ENCODE data around the gene PASD1.

Gene PASD1

DNA sequence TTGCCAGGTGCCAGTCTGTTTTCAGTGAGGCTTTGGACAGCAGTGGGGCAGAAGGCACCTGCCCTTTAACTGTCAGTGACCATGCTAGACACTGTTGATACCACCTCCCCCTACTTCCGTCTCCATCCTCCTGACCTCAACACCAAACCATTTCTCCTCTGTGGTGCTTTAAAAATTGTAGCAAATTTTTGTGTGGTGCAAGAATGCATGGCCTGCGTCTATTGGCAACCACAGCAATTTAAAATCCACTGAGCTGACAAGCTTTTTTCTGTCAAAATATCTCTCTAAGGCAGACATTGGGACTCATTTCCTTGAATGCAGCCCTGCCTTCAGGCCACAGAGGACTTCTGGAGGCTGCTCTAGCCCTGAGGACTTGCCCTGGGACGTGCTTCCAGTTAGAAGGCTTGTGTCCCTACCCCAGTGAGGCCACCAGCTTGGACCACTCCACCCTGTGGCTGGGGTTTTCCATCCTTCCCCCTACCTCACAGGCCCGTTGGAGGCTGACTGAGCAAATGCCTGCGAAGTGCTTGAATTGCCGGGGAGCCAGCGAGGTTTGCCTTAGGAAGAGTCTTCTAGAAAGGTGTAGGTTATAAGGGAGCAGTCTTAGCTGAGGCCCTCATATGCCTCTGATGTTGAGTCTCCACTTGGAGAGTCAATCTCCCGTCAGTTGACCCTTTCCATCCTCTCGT is 138.7 kb downstream of the PASD1 start:
- no peak for DNase-seq

DNA sequence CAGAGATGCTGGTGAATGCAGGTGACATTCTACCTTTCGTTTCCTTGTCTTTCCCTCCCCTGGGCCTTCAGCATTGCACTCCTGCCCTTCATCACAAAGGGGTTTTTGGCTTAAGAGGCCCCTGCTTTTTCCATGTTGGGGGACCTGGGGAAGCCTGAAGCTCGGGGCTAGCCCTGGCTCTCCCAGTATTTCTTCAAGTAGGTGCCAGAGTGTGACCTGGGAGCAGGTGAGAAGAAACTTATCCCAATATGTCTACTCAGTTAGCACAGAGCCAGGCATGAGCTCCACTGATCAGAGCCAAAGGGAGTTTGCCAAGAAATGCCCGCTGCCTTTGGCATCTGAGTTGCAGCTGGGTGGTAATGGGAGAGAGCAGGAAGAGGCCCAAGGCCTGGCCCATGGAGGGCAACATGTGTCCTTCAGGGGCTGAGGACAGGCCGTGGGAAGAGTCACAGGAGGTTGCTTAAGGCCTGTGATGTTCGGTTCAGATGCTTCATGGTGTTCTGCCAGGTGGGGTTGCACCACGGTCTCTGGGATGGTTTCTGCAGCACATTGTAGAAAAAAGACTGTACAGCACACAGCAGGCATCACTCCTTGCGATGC is 139.4 kb downstream of the PASD1 start:
- no peak for DNase-seq

DNA sequence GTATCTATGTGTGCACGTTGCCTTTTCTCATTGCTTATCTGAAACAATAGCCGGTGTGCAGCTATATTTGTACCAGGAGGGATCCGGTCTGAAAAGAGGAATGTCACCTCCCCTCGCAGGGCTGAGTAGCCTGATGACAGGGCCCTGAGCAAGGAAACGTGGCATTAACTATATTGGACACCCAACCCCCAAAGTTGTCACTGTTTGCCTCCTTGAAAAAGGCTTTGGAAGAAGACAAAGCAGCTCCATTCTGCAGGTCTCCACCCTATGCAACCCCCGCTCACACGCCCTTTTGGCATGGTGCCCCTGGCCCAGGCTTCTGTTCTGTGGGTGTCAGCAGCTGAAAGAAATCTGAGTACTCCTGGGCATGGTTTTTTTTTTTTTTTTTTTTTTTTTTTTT is 140.0 kb downstream of the PASD1 start:
- no peak for DNase-seq

DNA sequence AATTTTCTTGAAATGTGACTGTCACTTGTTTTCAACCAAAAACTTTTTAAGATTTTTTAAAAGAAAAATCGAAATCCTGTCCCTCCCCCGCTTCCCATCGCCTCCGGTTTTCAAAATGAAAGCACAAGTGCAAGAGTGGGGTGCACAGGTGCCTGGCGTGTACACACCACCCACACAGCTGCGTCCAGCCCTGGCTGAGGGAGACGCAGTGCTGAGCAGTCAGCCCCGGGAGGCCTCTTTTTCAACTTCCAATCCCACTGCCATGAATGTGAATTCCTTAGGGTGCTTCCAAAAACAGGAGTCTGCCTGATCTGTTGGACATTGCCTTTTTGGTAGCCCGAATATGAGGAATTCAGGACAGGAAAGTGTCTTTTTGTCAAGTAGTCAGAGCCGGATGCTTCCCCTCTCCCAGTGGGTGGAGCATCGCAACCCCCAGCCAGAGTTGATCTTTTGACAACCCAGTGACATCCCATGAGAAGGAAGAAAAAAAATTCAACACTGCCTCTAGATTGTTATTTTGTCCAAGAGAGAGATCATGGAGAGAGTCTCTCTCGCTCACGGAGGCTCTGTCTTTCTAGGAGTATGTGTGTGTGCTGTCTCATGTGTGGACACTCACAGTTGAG is 140.7 kb downstream of the PASD1 start:
- no peak for DNase-seq

DNA sequence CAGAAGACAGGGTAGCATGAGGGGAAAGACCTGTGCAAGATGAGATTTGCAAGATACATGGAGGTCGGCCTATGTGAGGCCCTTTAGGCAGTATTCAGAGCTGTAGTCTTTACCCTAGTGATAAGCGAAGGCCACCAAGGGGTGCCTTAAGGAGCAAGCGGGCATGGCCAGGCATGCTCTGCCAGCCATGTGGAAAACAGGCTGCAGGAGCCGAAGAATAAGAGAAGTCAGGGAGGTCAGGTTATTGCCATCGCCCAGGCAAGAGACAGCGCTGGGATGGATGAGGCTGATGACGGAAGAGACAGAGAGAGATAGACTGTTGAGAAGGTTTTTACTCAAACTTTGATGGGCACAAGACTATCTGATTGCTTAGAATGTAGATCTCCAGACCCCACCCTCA is 145.3 kb downstream of the PASD1 start:
- no peak for DNase-seq

DNA sequence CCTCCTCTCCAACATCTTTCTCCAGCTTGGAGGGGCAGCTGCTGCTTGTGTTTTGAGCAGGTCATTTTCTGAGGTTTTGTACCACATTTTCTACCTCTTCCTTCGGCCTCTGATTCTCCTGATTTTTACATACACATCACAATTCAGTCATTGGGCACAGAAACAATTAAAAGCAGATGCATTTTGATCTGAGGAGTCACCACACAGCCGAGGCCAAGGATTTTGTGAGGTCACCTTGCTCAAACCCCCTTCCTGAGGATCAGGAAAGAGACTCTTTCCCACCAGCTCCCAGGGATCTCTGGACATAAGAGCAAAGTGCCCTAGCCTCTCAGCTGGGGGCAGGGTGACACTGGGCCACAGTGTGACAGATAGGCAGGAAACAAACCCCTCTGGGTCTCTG is 147.0 kb downstream of the PASD1 start:
- DNase-seq: no peak

DNA sequence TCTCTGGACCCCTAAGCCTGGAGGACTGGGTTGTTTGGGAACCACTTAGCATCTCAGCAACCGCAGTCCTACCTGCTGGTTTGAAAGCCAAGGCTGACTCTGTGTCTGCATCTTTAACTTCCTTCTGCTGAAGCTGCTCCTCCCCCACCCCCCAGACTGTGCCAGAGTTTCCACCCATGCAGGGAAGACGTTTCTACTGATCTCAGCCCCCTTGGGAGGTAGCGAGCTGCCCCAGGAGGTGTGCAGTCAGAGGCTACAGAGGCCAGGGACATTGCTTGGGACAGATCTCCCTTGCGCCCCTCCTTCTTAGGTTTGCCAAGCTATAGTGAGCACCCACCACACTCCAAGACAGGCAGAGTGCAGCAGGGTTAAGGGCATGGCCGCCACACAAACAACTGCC is 147.7 kb downstream of the PASD1 start:
- no peak for DNase-seq

DNA sequence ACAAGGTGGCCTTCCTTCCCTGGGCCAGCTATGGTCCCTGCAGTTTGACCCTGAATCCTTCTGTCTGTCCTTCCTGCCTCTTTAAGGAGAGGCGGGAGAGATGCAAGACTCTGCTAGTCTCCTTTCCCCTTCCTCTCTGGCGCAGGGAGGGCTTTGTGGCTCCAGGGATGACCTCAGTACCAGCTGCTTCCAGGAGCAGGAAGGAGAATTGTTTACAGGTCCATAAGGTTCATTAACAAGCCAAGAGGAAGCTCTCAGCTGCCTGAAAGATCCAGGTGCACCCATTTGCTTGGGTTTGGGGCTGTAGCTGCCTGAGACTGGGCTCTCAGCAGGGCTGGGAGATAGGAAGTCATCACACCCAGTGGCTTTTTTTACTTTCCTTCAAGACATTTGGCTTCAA is 148.3 kb downstream of the PASD1 start:
- no peak for DNase-seq

DNA sequence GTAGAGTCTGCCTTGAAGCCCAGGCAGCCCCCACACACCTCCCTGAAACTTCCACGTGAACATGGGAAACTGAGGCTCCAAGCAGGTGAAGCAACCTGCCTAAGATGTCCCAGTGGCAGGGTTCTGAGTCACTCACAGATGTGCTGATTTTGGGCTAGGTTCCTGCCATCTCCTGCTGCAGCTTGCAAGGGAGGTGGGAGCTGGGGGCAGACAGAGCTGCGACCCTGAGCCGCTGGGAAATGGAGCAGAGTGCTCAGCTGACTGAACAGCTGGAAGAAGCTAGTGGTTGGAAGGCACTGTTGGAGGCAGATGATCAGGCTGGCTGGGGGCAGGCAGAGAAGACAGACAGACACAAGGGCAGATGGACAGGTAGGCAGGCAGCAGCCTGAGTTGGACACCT is 148.8 kb downstream of the PASD1 start:
- no peak for DNase-seq

DNA sequence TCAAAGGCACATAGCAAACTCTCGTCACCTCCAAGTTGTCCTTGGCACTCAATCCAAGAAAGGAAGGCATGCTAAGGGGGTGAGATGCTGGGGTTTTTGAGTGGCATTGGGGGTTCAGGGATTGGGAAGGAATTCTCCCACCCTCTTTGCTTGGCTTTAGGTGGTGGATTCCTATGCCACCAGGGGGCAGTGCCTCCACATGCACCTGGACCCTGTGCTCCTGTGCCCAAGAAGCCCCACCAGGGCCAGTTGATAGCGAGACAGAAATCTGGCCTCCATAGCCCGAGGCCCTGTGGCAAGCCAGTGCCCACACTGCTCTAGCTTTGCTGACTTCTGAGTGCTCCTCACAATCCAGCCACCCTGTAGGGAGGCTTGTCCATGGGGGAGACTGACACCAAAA is 150.4 kb downstream of the PASD1 start:
- DNase-seq: no peak

DNA sequence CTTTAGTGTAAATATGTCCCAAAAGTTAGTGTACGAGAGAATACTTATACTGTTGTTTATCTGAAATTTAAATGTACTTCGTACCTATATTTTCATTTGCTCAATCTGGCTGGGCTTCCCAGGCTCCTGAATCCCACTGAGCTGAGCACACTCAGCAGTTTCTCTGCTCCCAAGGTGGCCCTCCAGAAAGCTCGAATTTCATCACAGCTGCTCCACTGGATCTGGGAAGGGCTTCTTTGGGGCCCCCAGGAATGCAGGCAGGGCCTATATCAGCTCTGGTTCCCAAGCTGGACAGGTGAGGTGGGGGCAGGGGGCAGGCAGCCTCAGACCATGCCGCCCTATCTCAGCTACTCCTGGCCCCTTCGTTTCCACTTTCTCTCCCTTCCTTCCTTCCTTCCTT is 150.9 kb downstream of the PASD1 start:
- DNase-seq: no peak

DNA sequence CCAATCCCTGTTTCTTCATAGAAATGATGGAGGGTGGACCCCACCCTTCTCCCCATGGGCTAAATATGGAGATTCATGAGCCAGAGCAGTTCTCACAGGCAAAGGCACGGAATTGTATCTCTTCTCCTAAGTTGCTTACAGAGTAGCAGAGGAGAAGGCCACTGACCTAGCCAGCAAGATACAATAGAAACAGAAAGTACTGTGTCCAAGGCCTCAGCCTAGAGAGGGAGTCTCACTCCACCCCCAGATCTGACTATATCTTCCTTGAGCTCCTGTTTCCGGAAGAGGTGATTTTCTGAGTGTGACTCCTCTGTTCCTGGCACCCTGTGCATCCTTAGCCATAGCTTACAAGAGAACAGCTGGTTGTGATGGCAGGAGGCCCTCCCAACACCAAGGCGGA is 152.3 kb downstream of the PASD1 start, which contains the start of gene FATE1:
Gene FATE1 (plus strand): TSS at position 284 of the 400 bp plus-strand sequence. CDS start 85 bp downstream, at position 369.
- no peak for DNase-seq

DNA sequence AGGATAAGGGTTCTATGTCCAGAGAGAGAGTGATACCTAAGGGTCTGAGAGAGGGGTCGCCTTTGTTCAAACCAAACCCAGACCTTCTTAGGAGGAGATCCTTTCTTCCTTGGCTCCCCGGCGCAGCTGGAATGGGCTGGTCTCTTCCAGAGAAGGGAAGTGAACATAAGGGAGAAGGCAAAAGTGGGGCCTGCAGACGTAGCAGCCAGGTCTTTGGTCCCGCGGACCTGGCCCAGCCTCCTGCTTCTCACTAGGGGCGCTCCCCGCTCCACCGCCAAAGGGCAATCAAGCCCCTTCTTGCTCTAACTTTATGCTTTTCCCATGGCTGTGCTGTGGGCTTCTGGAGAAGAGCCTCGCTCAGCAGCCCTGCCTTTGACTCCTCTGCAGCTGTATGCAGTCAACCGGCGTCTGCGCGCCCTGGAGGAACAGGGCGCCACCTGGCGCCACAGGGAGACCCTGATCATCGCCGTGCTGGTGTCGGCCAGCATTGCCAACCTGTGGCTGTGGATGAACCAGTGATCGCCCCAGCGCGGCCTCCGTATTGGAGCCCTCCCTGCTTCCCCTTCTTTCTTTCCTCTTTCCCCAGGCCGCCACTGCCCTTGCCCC is 158.9 kb downstream of the PASD1 start:
- DNase-seq: no peak

DNA sequence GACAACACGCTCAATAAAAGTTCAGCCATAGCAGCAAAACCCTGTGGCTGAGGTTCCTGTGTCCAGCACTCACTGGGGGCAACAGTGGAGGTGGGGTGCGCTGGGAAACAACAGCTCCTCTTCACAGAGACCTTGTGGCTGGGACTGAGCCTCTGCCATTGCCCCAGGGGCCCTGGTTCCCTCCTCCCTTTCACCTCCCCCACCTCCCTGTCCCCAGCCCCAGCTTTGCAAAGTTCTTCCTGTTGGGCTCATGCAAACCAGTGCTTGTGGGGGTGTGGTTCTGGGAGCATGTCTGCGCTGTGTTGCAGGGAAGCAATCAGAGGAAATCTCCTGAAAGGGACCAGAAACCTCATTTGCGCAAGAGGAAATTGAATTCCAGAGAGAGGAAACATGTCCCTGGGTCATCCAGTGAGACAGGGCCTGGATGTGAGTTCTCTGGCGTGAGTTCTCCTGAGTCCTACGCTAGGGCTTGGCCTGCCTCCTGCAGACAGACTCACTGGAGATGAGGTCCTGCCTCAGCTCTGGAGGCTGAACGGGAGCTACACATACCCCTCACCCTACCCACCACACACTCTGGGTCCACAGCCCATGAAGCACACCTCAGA is 159.8 kb downstream of the PASD1 start:
- DNase-seq: no peak

DNA sequence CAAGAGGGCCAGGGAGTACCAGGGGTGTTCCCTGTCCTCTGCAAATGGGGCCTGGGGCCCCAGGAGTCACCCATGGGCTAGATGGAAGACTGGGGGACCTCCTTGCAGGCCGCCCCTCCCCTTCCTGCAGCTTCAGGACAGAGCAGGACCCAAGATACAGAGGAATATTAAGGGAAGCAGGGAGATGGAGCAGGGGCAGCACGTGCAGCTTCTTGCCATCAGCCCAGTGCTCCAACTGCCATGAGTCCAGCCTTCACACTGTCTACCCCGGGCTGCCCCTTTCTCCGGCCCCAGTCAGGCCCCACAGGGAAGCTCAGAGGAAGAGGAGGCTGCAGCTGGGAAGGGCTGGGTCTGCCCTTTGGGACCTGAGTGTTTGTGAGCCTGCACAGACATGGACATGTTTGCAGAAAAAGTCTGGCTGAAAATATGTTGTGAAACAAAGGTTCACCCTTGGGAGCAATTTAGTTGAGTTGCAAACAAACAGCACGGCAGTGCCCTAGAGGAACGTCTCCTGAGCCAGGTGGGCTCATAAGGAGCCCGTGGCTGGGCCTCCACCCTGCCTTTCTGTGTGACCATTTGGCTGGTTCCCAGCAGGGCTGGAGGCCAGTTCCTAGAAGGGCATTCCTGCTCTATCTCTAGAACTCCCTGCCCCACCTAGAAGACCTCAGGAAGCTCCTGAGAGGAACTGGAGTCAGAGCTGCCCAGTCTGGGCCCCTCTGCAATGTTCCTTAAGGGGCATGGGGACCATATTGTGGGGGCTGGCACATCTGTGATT is 161.3 kb downstream of the PASD1 start:
- DNase-seq: no peak

DNA sequence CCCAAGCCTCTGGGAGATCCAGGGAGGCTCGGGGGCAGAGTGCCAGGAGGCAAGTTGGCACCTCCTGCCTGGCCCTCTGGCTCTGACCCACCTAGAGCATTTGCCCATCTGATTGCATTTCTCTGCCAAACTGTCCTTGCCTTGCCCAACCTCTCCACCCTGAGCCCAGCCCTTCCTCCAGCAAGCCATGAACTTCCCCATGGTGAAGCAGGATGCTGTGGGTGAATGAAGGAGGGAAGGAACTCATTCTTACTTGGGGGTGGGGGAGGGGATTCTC is 161.8 kb downstream of the PASD1 start:
- DNase-seq: no peak
